KMS-11 (cell line): ENCODE data around the gene STARD5.

ENCODE experiments used
- H2AFZ ChIP-seq: fragments of 200-600 bp; sonication (generic); 2 replicates; pipeline ENCODE4 v1.6.1; 2016; ENCODE audit warnings: antibody characterized with exemption, mixed run types, low read depth
- H3K27ac ChIP-seq: fragments of 200-600 bp; sonication (generic); 2 replicates; pipeline ENCODE4 v1.6.1; 2016; ENCODE audit warnings: mild to moderate bottlenecking, mixed run types
- H3K27me3 ChIP-seq: fragments of 200-600 bp; sonication (generic); 2 replicates; pipeline ENCODE4 v1.6.1; 2017; ENCODE audit warnings: mild to moderate bottlenecking, low read depth, mixed run types, moderate library complexity; ENCODE audit not compliant: insufficient read depth
- H3K36me3 ChIP-seq: fragments of 200-600 bp; sonication (generic); 2 replicates; pipeline ENCODE4 v1.6.1; 2017; ENCODE audit warnings: mild to moderate bottlenecking, mixed run types; ENCODE audit not compliant: insufficient read depth
- H3K4me1 ChIP-seq: fragments of 200-600 bp; sonication (generic); 2 replicates; pipeline ENCODE4 v1.6.1; 2016; ENCODE audit warnings: mild to moderate bottlenecking, low read depth, mixed run types; ENCODE audit not compliant: poor library complexity, severe bottlenecking
- H3K4me2 ChIP-seq: fragments of 200-600 bp; sonication (generic); 2 replicates; pipeline ENCODE4 v1.7.0; 2016; ENCODE audit warnings: mild to moderate bottlenecking, mixed run types
- H3K4me3 ChIP-seq: fragments of 200-600 bp; sonication (generic); IDR thresholded peaks from 2 replicates; pipeline ENCODE4 v1.6.1; 2017; ENCODE audit warnings: low read depth, low read length, mixed read lengths; ENCODE audit not compliant: insufficient read depth
- H3K79me2 ChIP-seq: fragments of 200-600 bp; sonication (generic); 2 replicates; pipeline ENCODE4 v1.6.1; 2016; ENCODE audit warnings: low read depth, mixed run types; ENCODE audit not compliant: insufficient read depth
- H3K9ac ChIP-seq: fragments of 200-600 bp; sonication (generic); 2 replicates; pipeline ENCODE4 v1.6.1; 2016; ENCODE audit warnings: mild to moderate bottlenecking, mixed run types
- H4K20me1 ChIP-seq: fragments of 200-600 bp; sonication (generic); 2 replicates; pipeline ENCODE4 v1.6.1; 2016; ENCODE audit warnings: mild to moderate bottlenecking, mixed run types; ENCODE audit not compliant: insufficient read depth
- CTCF ChIP-seq: fragments of 200-600 bp; sonication (generic); conservative IDR thresholded peaks from 2 replicates; pipeline ENCODE4 v1.6.1; 2017; ENCODE audit warnings: low read depth, mild to moderate bottlenecking, antibody characterized with exemption, low read length, moderate library complexity, mixed read lengths

STARD5 gene

DNA sequence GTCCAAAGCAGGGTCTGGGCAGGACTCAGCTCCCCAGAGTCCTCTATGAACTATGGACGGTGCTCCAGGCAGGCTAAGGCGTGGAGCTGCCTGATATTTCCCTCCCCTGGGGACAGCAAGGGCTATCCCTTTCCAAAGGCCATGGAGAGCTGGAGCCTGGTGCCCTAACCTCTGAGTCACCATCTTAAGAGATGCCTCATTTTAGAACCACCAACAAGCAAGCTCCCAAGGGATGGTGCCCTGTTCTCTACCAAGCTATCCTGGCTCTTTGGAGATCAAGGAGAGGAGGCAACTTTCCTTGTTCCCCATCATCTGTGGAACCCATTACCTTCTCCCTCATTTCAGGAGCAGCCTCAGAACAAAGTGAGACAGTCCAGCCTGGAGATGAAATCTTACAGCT, 15.7 kb downstream of the STARD5 start:
- H3K79me2 ChIP-seq = no peaks in the 10 kb centered on the region
- H3K4me3 ChIP-seq = no peak overlapping the region
- no peaks in the 10 kb centered on the region for H4K20me1 ChIP-seq
- peaks cover 25% of the 10 kb centered on the region for H3K4me1 ChIP-seq
- TF ChIP-seq CTCF = no peak
- no peaks in the 10 kb centered on the region for H3K27me3 ChIP-seq
- no peak overlapping the region for H3K9ac ChIP-seq
- no peak overlapping the region for H3K27ac ChIP-seq
- H3K36me3 ChIP-seq = 0 out of 2 replicates have a peak, but pooled peaks cover 3% of the 10 kb centered on the region
- no peak overlapping the region for H3K4me2 ChIP-seq
- no peak overlapping the region for H2AFZ ChIP-seq

GRCh38 chr15:81304226-81304625, 19.7 kb downstream of the STARD5 start:
- no peak overlapping the region for H3K9ac ChIP-seq
- H3K4me2 ChIP-seq = peak overlapping the region; percentile 41
- no peak for TF ChIP-seq CTCF
- 0 out of 2 replicates have a peak, but pooled peaks cover 3% of the 10 kb centered on the region for H3K36me3 ChIP-seq
- no peaks in the 10 kb centered on the region for H3K79me2 ChIP-seq
- no peak overlapping the region for H3K4me3 ChIP-seq
- H3K4me1 ChIP-seq = peaks cover 66% of the 10 kb centered on the region
- no peak overlapping the region for H2AFZ ChIP-seq
- no peaks in the 10 kb centered on the region for H4K20me1 ChIP-seq
- H3K27ac ChIP-seq = peak overlapping the region; percentile 27; the same call in 1 of the 2 replicates
- no peaks in the 10 kb centered on the region for H3K27me3 ChIP-seq

DNA sequence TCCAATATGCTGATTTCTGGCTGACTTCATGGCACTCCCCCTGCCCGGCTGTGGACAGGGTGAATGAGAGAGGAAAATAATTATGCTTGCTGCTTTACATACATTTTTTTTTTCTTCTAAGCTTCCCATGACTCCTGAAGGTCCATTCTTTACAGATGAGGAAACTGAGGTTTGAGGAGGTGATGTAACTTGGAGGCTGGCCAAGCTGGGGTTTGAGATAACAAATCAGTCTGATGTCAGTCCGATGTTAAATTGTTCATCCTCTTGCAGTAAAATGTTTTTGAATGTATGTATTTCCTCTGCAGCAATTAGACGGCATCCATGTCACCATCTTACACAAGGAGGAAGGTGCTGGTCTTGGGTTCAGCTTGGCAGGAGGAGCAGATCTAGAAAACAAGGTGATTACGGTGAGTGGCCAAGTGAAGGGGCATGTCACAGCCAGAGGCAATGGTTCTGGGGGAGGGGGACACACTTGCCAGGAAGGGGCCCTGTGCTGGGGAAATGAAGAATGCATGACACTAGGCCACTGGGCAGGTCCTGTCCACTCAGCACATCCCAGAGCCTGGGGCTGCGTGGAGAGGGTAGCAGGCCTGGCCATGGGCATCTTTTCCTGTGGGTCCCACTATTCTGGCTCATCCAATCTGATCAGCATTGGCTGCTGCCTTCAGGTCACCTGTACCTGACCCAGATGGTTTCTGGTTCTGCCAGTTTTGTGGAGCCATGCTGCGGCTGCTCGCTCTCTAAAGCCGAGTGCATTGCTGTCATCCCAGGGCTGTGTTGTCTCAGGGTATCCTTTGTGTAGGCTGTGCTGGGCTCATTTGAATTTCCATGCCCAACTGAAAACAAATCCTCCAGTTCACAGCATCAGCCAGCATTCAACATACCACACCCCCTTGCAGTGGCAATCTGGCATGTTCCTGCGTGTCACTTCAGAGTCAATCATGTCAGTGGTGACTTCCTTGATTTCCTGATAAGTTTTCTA, 20.4 kb downstream of the STARD5 start:
- Histone ChIP-seq H3K27ac (no peak overlapping the region), H3K36me3 (0 out of 2 replicates have a peak, but pooled peaks cover 3% of the 10 kb centered on the region), H3K79me2 (no peaks in the 10 kb centered on the region), H3K9ac (no peak overlapping the region), H3K4me3 (no peak overlapping the region), H3K4me2 (peak overlapping the region; percentile 9; the same call in 1 of the 2 replicates), H2AFZ (no peak overlapping the region), H3K27me3 (no peaks in the 10 kb centered on the region), H4K20me1 (no peaks in the 10 kb centered on the region), H3K4me1 (peaks cover 73% of the 10 kb centered on the region)
- TF ChIP-seq CTCF = no peak

- no peaks in the 10 kb centered on the region for H3K79me2 ChIP-seq
- TF ChIP-seq CTCF = no peak
- no peak overlapping the region for H3K4me3 ChIP-seq
- no peaks in the 10 kb centered on the region for H4K20me1 ChIP-seq
- no peak overlapping the region for H2AFZ ChIP-seq
- H3K9ac ChIP-seq = no peak overlapping the region
- no peaks in the 10 kb centered on the region for H3K27me3 ChIP-seq
- peak overlapping the region; percentile 69; the same call in 1 of the 2 replicates for H3K4me2 ChIP-seq
- peaks cover 81% of the 10 kb centered on the region for H3K4me1 ChIP-seq
- no peak overlapping the region for H3K27ac ChIP-seq
- 0 out of 2 replicates have a peak, but pooled peaks cover 3% of the 10 kb centered on the region for H3K36me3 ChIP-seq
Observed at GRCh38 chr15:81302701-81303109, 21.2 kb downstream of the STARD5 start.
